ENCODE results near the gene ASXL2. TPM values are rescaled to one million over a fixed set of nuclear protein-coding genes. Genes with fewer than 3 reads are reported as not detected.
A peak's percentile ranks its signal among the peaks of the same experiment; 100 is the strongest.

ASXL2 gene
- total RNA-seq, 1 experiment from 2014 or later = 37.8 TPM

- no peaks in the 10 kb centered on the region for H3K4me1 Mint-ChIP-seq
- ATAC-seq = peak; percentile 68
- no peak for TF ChIP-seq FOXP1 (CRISPR knock-in tag; IDR thresholded peaks at IDR 0.05; ENCODE audit: borderline replicate concordance)
- TF ChIP-seq ZNF121 (CRISPR knock-in tag; IDR thresholded peaks at IDR 0.05) = no peak
- no peak for TF ChIP-seq GRHL2 (CRISPR knock-in tag; IDR thresholded peaks at IDR 0.05; ENCODE audit: insufficient replicate concordance, severe bottlenecking)
- no peak for TF ChIP-seq NFYB (CRISPR knock-in tag; conservative IDR thresholded peaks at IDR 0.05; ENCODE audit: low read depth)
- no peak for TF ChIP-seq NR3C1 (CRISPR knock-in tag; conservative IDR thresholded peaks at IDR 0.05; ENCODE audit: low read depth)
- no peak for TF ChIP-seq ZNF416 (CRISPR knock-in tag; IDR thresholded peaks at IDR 0.05)
- TF ChIP-seq TP53 (CRISPR knock-in tag; IDR thresholded peaks at IDR 0.05) = no peak
- TF ChIP-seq, protein P1, sequence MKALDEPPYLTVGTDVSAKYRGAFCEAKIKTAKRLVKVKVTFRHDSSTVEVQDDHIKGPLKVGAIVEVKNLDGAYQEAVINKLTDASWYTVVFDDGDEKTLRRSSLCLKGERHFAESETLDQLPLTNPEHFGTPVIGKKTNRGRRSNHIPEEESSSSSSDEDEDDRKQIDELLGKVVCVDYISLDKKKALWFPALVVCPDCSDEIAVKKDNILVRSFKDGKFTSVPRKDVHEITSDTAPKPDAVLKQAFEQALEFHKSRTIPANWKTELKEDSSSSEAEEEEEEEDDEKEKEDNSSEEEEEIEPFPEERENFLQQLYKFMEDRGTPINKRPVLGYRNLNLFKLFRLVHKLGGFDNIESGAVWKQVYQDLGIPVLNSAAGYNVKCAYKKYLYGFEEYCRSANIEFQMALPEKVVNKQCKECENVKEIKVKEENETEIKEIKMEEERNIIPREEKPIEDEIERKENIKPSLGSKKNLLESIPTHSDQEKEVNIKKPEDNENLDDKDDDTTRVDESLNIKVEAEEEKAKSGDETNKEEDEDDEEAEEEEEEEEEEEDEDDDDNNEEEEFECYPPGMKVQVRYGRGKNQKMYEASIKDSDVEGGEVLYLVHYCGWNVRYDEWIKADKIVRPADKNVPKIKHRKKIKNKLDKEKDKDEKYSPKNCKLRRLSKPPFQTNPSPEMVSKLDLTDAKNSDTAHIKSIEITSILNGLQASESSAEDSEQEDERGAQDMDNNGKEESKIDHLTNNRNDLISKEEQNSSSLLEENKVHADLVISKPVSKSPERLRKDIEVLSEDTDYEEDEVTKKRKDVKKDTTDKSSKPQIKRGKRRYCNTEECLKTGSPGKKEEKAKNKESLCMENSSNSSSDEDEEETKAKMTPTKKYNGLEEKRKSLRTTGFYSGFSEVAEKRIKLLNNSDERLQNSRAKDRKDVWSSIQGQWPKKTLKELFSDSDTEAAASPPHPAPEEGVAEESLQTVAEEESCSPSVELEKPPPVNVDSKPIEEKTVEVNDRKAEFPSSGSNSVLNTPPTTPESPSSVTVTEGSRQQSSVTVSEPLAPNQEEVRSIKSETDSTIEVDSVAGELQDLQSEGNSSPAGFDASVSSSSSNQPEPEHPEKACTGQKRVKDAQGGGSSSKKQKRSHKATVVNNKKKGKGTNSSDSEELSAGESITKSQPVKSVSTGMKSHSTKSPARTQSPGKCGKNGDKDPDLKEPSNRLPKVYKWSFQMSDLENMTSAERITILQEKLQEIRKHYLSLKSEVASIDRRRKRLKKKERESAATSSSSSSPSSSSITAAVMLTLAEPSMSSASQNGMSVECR (CRISPR knock-in tag; IDR thresholded peaks at IDR 0.05; ENCODE audit: borderline replicate concordance) = no peak
- no peak for TF ChIP-seq NFE2L1 (CRISPR knock-in tag; IDR thresholded peaks at IDR 0.05)
- no peak for TF ChIP-seq FOXP4 (CRISPR knock-in tag; IDR thresholded peaks at IDR 0.05)
- TF ChIP-seq AR (CRISPR knock-in tag; IDR thresholded peaks at IDR 0.05) = no peak
- no peak for TF ChIP-seq ATF2 (CRISPR knock-in tag; IDR thresholded peaks at IDR 0.05; ENCODE audit: borderline replicate concordance, low read depth)
- TF ChIP-seq IRF1 (CRISPR knock-in tag; IDR thresholded peaks at IDR 0.05) = no peak
- TF ChIP-seq SOX15 (CRISPR knock-in tag; IDR thresholded peaks at IDR 0.05) = no peak
- DNase-seq (ENCODE audit: low spot score) = no peak
- no peaks in the 10 kb centered on the region for H3K27me3 Mint-ChIP-seq (ENCODE audit: low read depth)
- H3K36me3 Mint-ChIP-seq = no peaks in the 10 kb centered on the region
- CTCF ChIA-PET = interaction anchor here (0.8 to 1.7 kb wide), 6 partner anchors 15 to 106 kb away, joined by 3 to 9 read pairs (median 4); no protein-coding TSS in a partner anchor
- no peak overlapping the region for H3K4me3 Mint-ChIP-seq
- H3K27ac Mint-ChIP-seq = no peak overlapping the region
- POLR2A ChIA-PET = interaction anchor here (0.8 kb wide), 1 partner anchor 13 kb away, joined by 3 read pairs; no protein-coding TSS in a partner anchor
- H3K9me3 Mint-ChIP-seq = 0 out of 2 replicates have a peak, but pooled peaks cover 4% of the 10 kb centered on the region
These were observed 163.5 kb downstream of the ASXL2 start for GRCh38 chr2:25714740-25715139.

DNA sequence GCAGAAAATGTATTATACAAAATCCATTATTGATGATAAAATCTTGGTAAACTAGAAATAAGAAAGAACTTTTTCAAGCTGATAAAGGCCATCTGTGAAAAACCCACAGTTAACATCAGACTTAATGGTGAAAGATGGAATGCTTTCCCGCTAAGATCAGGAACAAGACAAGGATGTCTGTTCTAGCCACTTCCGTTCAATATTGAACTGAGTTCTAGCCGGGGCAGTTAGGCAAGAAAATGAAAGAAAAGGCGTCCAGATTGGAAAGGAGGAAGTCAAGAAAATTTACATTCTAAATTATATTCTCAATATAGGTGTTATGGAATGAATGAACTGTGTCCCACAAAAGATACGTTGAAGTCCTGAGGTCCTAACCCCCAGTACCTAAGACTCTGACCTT lies 165.8 kb downstream of the ASXL2 start:
- H3K27me3 Mint-ChIP-seq (ENCODE audit: low read depth) = no peaks in the 10 kb centered on the region
- H3K4me1 Mint-ChIP-seq = no peaks in the 10 kb centered on the region
- ATAC-seq (no peak), DNase-seq (ENCODE audit: low spot score) (no peak)
- no peaks in the 10 kb centered on the region for H3K36me3 Mint-ChIP-seq
- ChIA-PET CTCF (no interaction called here), POLR2A (no interaction called here)
- H3K4me3 Mint-ChIP-seq = no peak overlapping the region
- H3K27ac Mint-ChIP-seq = no peak overlapping the region
- H3K9me3 Mint-ChIP-seq = 0 out of 2 replicates have a peak, but pooled peaks cover 4% of the 10 kb centered on the region
- TF ChIP-seq, protein P2, sequence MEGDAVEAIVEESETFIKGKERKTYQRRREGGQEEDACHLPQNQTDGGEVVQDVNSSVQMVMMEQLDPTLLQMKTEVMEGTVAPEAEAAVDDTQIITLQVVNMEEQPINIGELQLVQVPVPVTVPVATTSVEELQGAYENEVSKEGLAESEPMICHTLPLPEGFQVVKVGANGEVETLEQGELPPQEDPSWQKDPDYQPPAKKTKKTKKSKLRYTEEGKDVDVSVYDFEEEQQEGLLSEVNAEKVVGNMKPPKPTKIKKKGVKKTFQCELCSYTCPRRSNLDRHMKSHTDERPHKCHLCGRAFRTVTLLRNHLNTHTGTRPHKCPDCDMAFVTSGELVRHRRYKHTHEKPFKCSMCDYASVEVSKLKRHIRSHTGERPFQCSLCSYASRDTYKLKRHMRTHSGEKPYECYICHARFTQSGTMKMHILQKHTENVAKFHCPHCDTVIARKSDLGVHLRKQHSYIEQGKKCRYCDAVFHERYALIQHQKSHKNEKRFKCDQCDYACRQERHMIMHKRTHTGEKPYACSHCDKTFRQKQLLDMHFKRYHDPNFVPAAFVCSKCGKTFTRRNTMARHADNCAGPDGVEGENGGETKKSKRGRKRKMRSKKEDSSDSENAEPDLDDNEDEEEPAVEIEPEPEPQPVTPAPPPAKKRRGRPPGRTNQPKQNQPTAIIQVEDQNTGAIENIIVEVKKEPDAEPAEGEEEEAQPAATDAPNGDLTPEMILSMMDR (IDR thresholded peaks at IDR 0.05) = no peak
- TF ChIP-seq FOXP4 (CRISPR knock-in tag; IDR thresholded peaks at IDR 0.05) = no peak
- TF ChIP-seq SMAD3 (CRISPR knock-in tag; IDR thresholded peaks at IDR 0.05; ENCODE audit: borderline replicate concordance) = no peak
- no peak for TF ChIP-seq CBFB (CRISPR knock-in tag; IDR thresholded peaks at IDR 0.05; ENCODE audit: low read depth)

Data from WTC11 (cell line).